HepG2 (cell line): ENCODE data around the gene GTF2H3. TPM values are rescaled to one million over a fixed set of nuclear protein-coding genes. Genes with fewer than 3 reads are reported as not detected.

Experiments
- ELF3 ChIP-seq: IDR thresholded peaks from 2 replicates; pipeline ENCODE4 v1.6.1; 2016; ENCODE audit warnings: missing genetic modification reagents, missing compliant biosample characterization
- FOXO1 ChIP-seq: sonication (generic); formaldehyde crosslinking; IDR thresholded peaks from 2 replicates; pipeline ENCODE4 v1.4.0; 2020; ENCODE audit warnings: missing genetic modification reagents
- GABPB1 ChIP-seq: IDR thresholded peaks from 2 replicates; pipeline ENCODE4 v1.6.1; 2016; ENCODE audit warnings: mild to moderate bottlenecking, missing genetic modification reagents, moderate library complexity, missing compliant biosample characterization
- GTF3A ChIP-seq: sonication (generic); formaldehyde crosslinking; conservative IDR thresholded peaks from 2 replicates; pipeline ENCODE4 v1.4.0; 2020; ENCODE audit warnings: mild to moderate bottlenecking, missing genetic modification reagents
- JUND ChIP-seq: sonication (generic); formaldehyde crosslinking; IDR thresholded peaks from 2 replicates; pipeline ENCODE4 v1.8.0; 2022; ENCODE audit warnings: mild to moderate bottlenecking, missing genetic modification reagents
- KDM6A ChIP-seq: IDR thresholded peaks from 2 replicates; pipeline ENCODE4 v1.6.1; 2016; ENCODE audit warnings: low read depth
- MBD4 ChIP-seq: IDR thresholded peaks from 2 replicates; pipeline ENCODE4 v1.6.1; 2012; ENCODE audit warnings: low read length, inconsistent platforms, borderline replicate concordance
- MIER3 ChIP-seq: IDR thresholded peaks from 2 replicates; pipeline ENCODE4 v1.6.1; 2016; ENCODE audit warnings: missing compliant biosample characterization, borderline replicate concordance
- NFE2L2 ChIP-seq: fragments of 150-350 bp; IDR thresholded peaks from 2 replicates; pipeline ENCODE4 v1.6.1; 2014; ENCODE audit warnings: low read length
- NR2F6 ChIP-seq, 2 experiments: IDR thresholded peaks; 2 replicates each; pipeline ENCODE4 v1.6.1; 2016; ENCODE audit warnings: antibody characterized with exemption in 1 of 2, mild to moderate bottlenecking in 1 of 2
- YY1 ChIP-seq: IDR thresholded peaks from 2 replicates; pipeline ENCODE4 v1.6.1; 2011; ENCODE audit warnings: low read length, low read depth, moderate library complexity, mild to moderate bottlenecking; ENCODE audit not compliant: insufficient read depth, insufficient replicate concordance
- ZBTB7B ChIP-seq: sonication (generic); formaldehyde crosslinking; IDR thresholded peaks from 2 replicates; pipeline ENCODE4 v1.4.0; 2020; ENCODE audit warnings: missing genetic modification reagents
- ZFP1 ChIP-seq: IDR thresholded peaks from 2 replicates; pipeline ENCODE4 v1.6.1; 2016
- ZFX ChIP-seq: sonication (generic); formaldehyde crosslinking; IDR thresholded peaks from 2 replicates; pipeline ENCODE4 v1.4.0; 2020; ENCODE audit warnings: mild to moderate bottlenecking, low read depth, missing genetic modification reagents, moderate library complexity
- ZNF121 ChIP-seq: sonication (generic); formaldehyde crosslinking; IDR thresholded peaks from 2 replicates; pipeline ENCODE4 v1.5.0; 2020; ENCODE audit warnings: mild to moderate bottlenecking, missing genetic modification reagents
- ZNF207 ChIP-seq: fragments of 450-650 bp; IDR thresholded peaks from 2 replicates; pipeline ENCODE4 v1.6.1; 2016; ENCODE audit warnings: antibody characterized with exemption, borderline replicate concordance
- ZNF253 ChIP-seq: sonication (generic); formaldehyde crosslinking; IDR thresholded peaks from 2 replicates; pipeline ENCODE4 v1.8.0; 2022; ENCODE audit warnings: mild to moderate bottlenecking, missing genetic modification reagents, borderline replicate concordance
- ZNF33B ChIP-seq: sonication (generic); formaldehyde crosslinking; IDR thresholded peaks from 2 replicates; pipeline ENCODE4 v1.5.1; 2020; ENCODE audit warnings: mild to moderate bottlenecking, missing genetic modification reagents
- ZNF367 ChIP-seq: sonication (generic); formaldehyde crosslinking; IDR thresholded peaks from 2 replicates; pipeline ENCODE4 v1.4.0; 2020; ENCODE audit warnings: missing genetic modification reagents, borderline replicate concordance
- ZNF781 ChIP-seq: sonication (generic); formaldehyde crosslinking; IDR thresholded peaks from 2 replicates; pipeline ENCODE4 v1.5.1; 2020; ENCODE audit warnings: borderline replicate concordance, mild to moderate bottlenecking, missing genetic modification reagents; ENCODE audit errors: not compliant biosample characterization
- polyA plus RNA-seq, 8 experiments: library from polyadenylated mRNA; depleted of rRNA in 3 of 8; stranded (reverse) in 7 of 8; unstranded in 1 of 8; fragments of >200 nt; fragmentation: Illumina TruSeq in 4 of 8; extraction: Trizol in 4 of 8; gene quantifications; 2 replicates each; pipeline versions ENCODE4 v1.2.1 to v1.2.3, GENCODE V29; 2011 to 2016; ENCODE audit warnings: low read depth in 4 of 8, missing spikeins in 1 of 8, mixed read lengths in 1 of 8; ENCODE audit not compliant: insufficient read depth in 1 of 8
- total RNA-seq, 5 experiments: library from RNA; depleted of rRNA; stranded (reverse); fragments of >200 nt; fragmentation: Illumina TruSeq; extraction: Trizol; gene quantifications; 2 replicates each; pipeline ENCODE4 v1.2.3, GENCODE V29; 2016; ENCODE audit warnings: low read depth in 1 of 5
- TF ChIP-seq, protein P1 (sequence below): sonication (generic); formaldehyde crosslinking; IDR thresholded peaks from 2 replicates; pipeline ENCODE4 v1.8.1; 2023; ENCODE audit warnings: mild to moderate bottlenecking, missing genetic modification reagents, borderline replicate concordance
- TF ChIP-seq, protein P2 (sequence below): sonication (generic); formaldehyde crosslinking; IDR thresholded peaks from 2 replicates; pipeline ENCODE4 v1.9.0; 2022; ENCODE audit warnings: low read depth, missing genetic modification reagents
- TF ChIP-seq, protein P3 (sequence below): sonication (generic); formaldehyde crosslinking; IDR thresholded peaks from 2 replicates; pipeline ENCODE4 v1.8.0; 2022; ENCODE audit warnings: missing genetic modification reagents, mild to moderate bottlenecking, inconsistent platforms, borderline replicate concordance

The GTF2H3 gene
- total and polyA plus RNA-seq, 2 of the 13 experiments (the other 11 are each of a cell fraction or from before 2014, with no cell fraction given), result 35.8 to 58.8 TPM

DNA sequence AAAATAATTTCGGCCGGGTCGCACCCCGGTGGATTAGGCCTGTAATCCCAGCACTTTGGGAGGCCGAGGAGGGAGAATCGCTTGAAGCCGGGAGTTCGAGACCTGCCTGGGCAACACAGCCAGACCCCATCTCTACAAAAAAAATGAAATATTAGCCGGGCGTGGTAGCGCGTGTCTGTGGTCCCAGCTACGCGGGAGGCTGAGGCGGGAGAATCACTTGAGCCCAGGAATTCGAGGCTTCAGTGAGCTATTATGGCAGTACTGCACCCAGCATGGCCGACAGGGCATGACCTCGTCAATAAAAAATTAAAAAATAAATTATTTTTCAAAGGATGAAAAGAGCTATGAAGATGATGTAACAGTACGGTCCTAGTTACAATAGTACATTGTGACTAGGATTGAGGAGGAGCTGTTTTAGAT, 523 bp downstream of the GTF2H3 start (continued):
- TF ChIP-seq GABPB1 (CRISPR knock-in tag) (no peak), ZNF253 (CRISPR knock-in tag) (no peak), NFE2L2 (no peak), ELF3 (CRISPR knock-in tag) (no peak), NR2F6 (IDR thresholded peaks at IDR 0.05) (0 out of 2 replicates have a peak, but pooled peaks have one; percentile 17), NR2F6 (CRISPR knock-in tag; IDR thresholded peaks at IDR 0.05) (no peak), YY1 (peak; percentile 68), ZNF781 (no peak), MIER3 (CRISPR knock-in tag) (no peak), ZNF207 (no peak), FOXO1 (CRISPR knock-in tag) (no peak), ZBTB7B (CRISPR knock-in tag) (no peak), ZNF367 (no peak), ZNF33B (CRISPR knock-in tag) (no peak), MBD4 (no peak), ZFX (CRISPR knock-in tag) (peak; percentile 1; the same call in 1 of the 2 replicates), GTF3A (CRISPR knock-in tag) (0 out of 2 replicates have a peak, but pooled peaks have one; percentile 44), ZNF121 (CRISPR knock-in tag) (peak; percentile 83), KDM6A (CRISPR knock-in tag) (no peak), JUND (CRISPR knock-in tag) (no peak), ZFP1 (CRISPR knock-in tag) (no peak)
- TF ChIP-seq, protein P1, sequence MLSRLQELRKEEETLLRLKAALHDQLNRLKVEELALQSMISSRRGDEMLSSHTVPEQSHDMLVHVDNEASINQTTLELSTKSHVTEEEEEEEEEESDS (CRISPR knock-in tag), result 0 out of 2 replicates have a peak, but pooled peaks have one; percentile 1
- TF ChIP-seq, protein P2, sequence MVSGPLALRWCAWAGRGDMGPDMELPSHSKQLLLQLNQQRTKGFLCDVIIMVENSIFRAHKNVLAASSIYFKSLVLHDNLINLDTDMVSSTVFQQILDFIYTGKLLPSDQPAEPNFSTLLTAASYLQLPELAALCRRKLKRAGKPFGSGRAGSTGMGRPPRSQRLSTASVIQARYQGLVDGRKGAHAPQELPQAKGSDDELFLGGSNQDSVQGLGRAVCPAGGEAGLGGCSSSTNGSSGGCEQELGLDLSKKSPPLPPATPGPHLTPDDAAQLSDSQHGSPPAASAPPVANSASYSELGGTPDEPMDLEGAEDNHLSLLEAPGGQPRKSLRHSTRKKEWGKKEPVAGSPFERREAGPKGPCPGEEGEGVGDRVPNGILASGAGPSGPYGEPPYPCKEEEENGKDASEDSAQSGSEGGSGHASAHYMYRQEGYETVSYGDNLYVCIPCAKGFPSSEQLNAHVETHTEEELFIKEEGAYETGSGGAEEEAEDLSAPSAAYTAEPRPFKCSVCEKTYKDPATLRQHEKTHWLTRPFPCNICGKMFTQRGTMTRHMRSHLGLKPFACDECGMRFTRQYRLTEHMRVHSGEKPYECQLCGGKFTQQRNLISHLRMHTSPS (CRISPR knock-in tag), result no peak
- TF ChIP-seq, protein P3, sequence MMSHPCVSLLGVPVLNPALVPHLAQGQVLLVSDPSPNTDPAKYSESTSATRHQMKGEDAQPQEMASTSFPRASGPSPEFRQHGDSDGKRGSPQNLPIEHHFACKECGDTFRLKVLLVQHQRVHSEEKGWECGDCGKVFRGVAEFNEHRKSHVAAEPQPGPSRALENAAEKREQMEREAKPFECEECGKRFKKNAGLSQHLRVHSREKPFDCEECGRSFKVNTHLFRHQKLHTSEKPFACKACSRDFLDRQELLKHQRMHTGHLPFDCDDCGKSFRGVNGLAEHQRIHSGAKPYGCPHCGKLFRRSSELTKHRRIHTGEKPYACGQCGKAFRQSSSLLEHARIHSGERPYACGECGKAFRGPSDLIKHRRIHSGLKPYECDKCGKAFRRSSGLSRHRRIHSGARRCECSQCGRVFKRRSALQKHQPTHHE (CRISPR knock-in tag), result no peak
